SK-N-SH (cell line): ENCODE measurements around the gene LRRC10B.

Experiments
- CHD2 ChIP-seq: fragments of 150-350 bp; IDR thresholded peaks from 2 replicates; pipeline ENCODE4 v1.6.1; 2018; ENCODE audit warnings: low read length; ENCODE audit not compliant: partially characterized antibody
- CTCF ChIP-seq: fragments of 200-600 bp; sonication (generic); IDR thresholded peaks from 2 replicates; pipeline ENCODE4 v1.6.1; 2017; ENCODE audit warnings: antibody characterized with exemption, mild to moderate bottlenecking, moderate library complexity
- EP300 ChIP-seq, 2 experiments: IDR thresholded peaks; 2 replicates each; pipeline versions ENCODE4 v1.4.0 to v1.6.1; 2012; ENCODE audit warnings: borderline replicate concordance in 1 of 2, low read depth in 1 of 2, low read length in 1 of 2
- EZH2phosphoT487 ChIP-seq: fragments of 200-600 bp; sonication (generic); IDR thresholded peaks from 2 replicates; pipeline ENCODE4 v1.6.1; 2017; ENCODE audit warnings: low read depth, mixed run types, mild to moderate bottlenecking, antibody characterized with exemption, moderate library complexity, borderline replicate concordance
- IRF3 ChIP-seq: fragments of 150-350 bp; IDR thresholded peaks from 2 replicates; pipeline ENCODE4 v1.6.1; 2016; ENCODE audit warnings: mild to moderate bottlenecking, low read depth, low read length
- MAX ChIP-seq: IDR thresholded peaks from 2 replicates; pipeline ENCODE4 v1.4.0; 2012; ENCODE audit warnings: low read depth
- NRF1 ChIP-seq: IDR thresholded peaks from 2 replicates; pipeline ENCODE4 v1.6.1; 2012; ENCODE audit warnings: low read depth, mild to moderate bottlenecking, low read length
- POLR2AphosphoS5 ChIP-seq: IDR thresholded peaks from 2 replicates; pipeline ENCODE4 v1.6.1; 2012; ENCODE audit warnings: low read depth, low read length
- SMC3 ChIP-seq: IDR thresholded peaks from 2 replicates; pipeline ENCODE4 v1.6.1; 2012; ENCODE audit warnings: low read depth, low read length, improper control_type of control experiment

GRCh38 chr11:61536676-61537270, 28.2 kb downstream of the LRRC10B start:
- TF ChIP-seq MAX, result no peak
- TF ChIP-seq CTCF, result no peak
- TF ChIP-seq EP300 (IDR thresholded peaks at IDR 0.05; ENCODE audit: borderline replicate concordance in 1 of 2, low read depth in 1 of 2, low read length in 1 of 2), result peak in 1 of 2 experiments; percentile 91; a peak in 2 of 4 replicates
- TF ChIP-seq SMC3, result no peak; the same call in 1 of the 2 replicates
- TF ChIP-seq IRF3, result no peak
- no peak for TF ChIP-seq NRF1
- TF ChIP-seq CHD2, result peak; percentile 65
- no peak for TF ChIP-seq EZH2phosphoT487
- TF ChIP-seq POLR2AphosphoS5, result no peak
